Thyroid gland (tissue), 4 donors: ENCODE data around the gene IRF9.

Experiments used
- POLR2A ChIP-seq, 2 donors: fragments of 450-650 bp; IDR thresholded peaks; one replicate each; pipeline ENCODE4 v1.6.1; 2017; ENCODE audit warnings: antibody characterized with exemption in 2 of 2, mild to moderate bottlenecking in 2 of 2, moderate library complexity in 1 of 2
- TF ChIP-seq, protein P1 (sequence below), 6 experiments: fragments of 200-600 bp in 3 of 6; fragments of 450-650 bp in 3 of 6; sonication (generic) in 3 of 6; IDR thresholded peaks; one replicate each; pipeline ENCODE4 v1.5.1; 2016 to 2019; ENCODE audit warnings: antibody characterized with exemption in 6 of 6, mild to moderate bottlenecking in 2 of 6, inconsistent platforms in 1 of 6, moderate library complexity in 1 of 6

DNA sequence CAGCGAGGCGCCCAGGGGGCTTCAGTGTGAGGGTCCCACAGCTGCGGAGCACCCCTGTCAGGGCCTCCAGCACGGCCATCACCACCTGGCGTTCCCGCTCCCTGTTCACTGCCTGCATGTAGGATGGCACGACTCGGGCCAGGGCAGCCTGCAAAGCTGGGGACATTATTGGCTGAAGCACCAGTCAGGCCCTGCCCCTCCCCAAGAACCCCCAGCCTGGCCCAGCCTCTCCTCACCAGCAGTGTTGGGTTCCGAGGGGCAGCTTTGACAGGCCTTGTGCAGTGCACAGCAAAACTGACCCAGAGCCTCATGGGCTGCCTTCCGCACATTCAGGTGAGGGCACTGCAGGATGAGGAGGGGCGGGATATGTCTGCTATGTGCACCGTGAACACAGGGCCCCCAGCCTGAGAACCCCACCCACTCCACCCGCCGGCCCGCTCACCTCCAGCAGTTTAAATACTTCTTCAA lies 22.0 kb downstream of the IRF9 start:
- TF ChIP-seq, protein P1, sequence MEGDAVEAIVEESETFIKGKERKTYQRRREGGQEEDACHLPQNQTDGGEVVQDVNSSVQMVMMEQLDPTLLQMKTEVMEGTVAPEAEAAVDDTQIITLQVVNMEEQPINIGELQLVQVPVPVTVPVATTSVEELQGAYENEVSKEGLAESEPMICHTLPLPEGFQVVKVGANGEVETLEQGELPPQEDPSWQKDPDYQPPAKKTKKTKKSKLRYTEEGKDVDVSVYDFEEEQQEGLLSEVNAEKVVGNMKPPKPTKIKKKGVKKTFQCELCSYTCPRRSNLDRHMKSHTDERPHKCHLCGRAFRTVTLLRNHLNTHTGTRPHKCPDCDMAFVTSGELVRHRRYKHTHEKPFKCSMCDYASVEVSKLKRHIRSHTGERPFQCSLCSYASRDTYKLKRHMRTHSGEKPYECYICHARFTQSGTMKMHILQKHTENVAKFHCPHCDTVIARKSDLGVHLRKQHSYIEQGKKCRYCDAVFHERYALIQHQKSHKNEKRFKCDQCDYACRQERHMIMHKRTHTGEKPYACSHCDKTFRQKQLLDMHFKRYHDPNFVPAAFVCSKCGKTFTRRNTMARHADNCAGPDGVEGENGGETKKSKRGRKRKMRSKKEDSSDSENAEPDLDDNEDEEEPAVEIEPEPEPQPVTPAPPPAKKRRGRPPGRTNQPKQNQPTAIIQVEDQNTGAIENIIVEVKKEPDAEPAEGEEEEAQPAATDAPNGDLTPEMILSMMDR (IDR thresholded peaks at IDR 0.05), result no peak
- TF ChIP-seq POLR2A (IDR thresholded peaks at IDR 0.05), result no peak
